Stimulated activated CD8-positive, alpha-beta memory T cell treated with anti-CD3 and anti-CD28 coated beads, Interleukin-15, amount 100 ng/mL, for 24 hours (primary cell): Measurements from ENCODE around the gene LSP1.
"Not testable (repeated sequence)": the region's sequence is repeated elsewhere in the genome, so short reads cannot be mapped to it uniquely, and the experiment has no call there.

ENCODE experiments used
- DNase-seq: peaks from one replicate; pipeline ENCODE4 v3.0.0-alpha.2; 2020; ENCODE audit warnings: low read depth

LSP1 gene

GRCh38 chr11:1864831-1865665 lies 12.2 kb downstream of the LSP1 start:
- DNase-seq: no peak

GRCh38 chr11:1866226-1866625 lies 13.3 kb downstream of the LSP1 start:
- no peak for DNase-seq

- DNase-seq: no peak
Observed at GRCh38 chr11:1866776-1867175, 13.9 kb downstream of the LSP1 start.

GRCh38 chr11:1867381-1867780 lies 14.5 kb downstream of the LSP1 start:
- no peak for DNase-seq

GRCh38 chr11:1868056-1868635 lies 15.3 kb downstream of the LSP1 start:
- DNase-seq: no peak

- no peak for DNase-seq
Observed at GRCh38 chr11:1868636-1869291, 15.9 kb downstream of the LSP1 start.

- no peak for DNase-seq
Observed at GRCh38 chr11:1869427-1870325, 16.8 kb downstream of the LSP1 start.

GRCh38 chr11:1870326-1870696 lies 17.4 kb downstream of the LSP1 start:
- DNase-seq: no peak

GRCh38 chr11:1870721-1871466 lies 18.0 kb downstream of the LSP1 start:
- DNase-seq: no peak

GRCh38 chr11:1871531-1871930 lies 18.6 kb downstream of the LSP1 start:
- DNase-seq: no peak

GRCh38 chr11:1872267-1872985 lies 19.5 kb downstream of the LSP1 start:
- no peak for DNase-seq

- DNase-seq: no peak
Observed at GRCh38 chr11:1873048-1873812, 20.3 kb downstream of the LSP1 start.

- not testable (repeated sequence) for DNase-seq
Observed at GRCh38 chr11:1873813-1874150, 20.9 kb downstream of the LSP1 start.

- DNase-seq: not testable (repeated sequence)
Observed at GRCh38 chr11:1874441-1875092, 21.7 kb downstream of the LSP1 start.

- no peak for DNase-seq
Observed at GRCh38 chr11:1875093-1875850, 22.4 kb downstream of the LSP1 start.

- not testable (repeated sequence) for DNase-seq
Observed at GRCh38 chr11:1875851-1876301, 23.0 kb downstream of the LSP1 start.

GRCh38 chr11:1876361-1877063 lies 23.6 kb downstream of the LSP1 start:
- no peak for DNase-seq
